Panc1 (cell line): Measurements from ENCODE around the gene MIPOL1. TPM values are rescaled to one million over a fixed set of nuclear protein-coding genes. Genes with fewer than 3 reads are reported as not detected.
"Not testable (repeated sequence)": the region's sequence is repeated elsewhere in the genome, so short reads cannot be mapped to it uniquely, and the experiment has no call there.

Source experiments
- ATAC-seq: fragments of 200-7000 bp; cut with Tn5 transposase; 2 replicates; pipeline ENCODE4 v1.9.1; 2020; ENCODE audit warnings: mild to moderate bottlenecking, moderate library complexity
- BruUV-seq: library from RNA; stranded (reverse); fragments of 400-500 nt; replicated peaks from 2 replicates; lab custom pipeline; 2021; lab: Mats Ljungman, UMichigan
- CTCF ChIA-PET: fragments of 300-600 bp; sonication (Branson Sonifier 250); formaldehyde crosslinking; loops from one replicate; lab custom pipeline; 2022; ENCODE audit warnings: antibody characterized with exemption; lab: Charles Lee
- POLR2A ChIA-PET: fragments of 300-600 bp; sonication (Branson Sonifier 250); formaldehyde crosslinking; loops from one replicate; lab custom pipeline; 2022; ENCODE audit warnings: antibody characterized with exemption; lab: Charles Lee
- DNase-seq: peaks from one replicate; pipeline ENCODE4 v3.0.0-alpha.2; 2010; ENCODE audit warnings: low read depth, low spot score
- H3K27ac ChIP-seq: 2 replicates; pipeline ENCODE4 v1.5.1; 2011; ENCODE audit warnings: mild to moderate bottlenecking, low read length, inconsistent platforms
- H3K27me3 ChIP-seq: fragments of 200-500 bp; sonication (Bioruptor generic); 2 replicates; pipeline ENCODE4 v1.6.0; 2014; ENCODE audit warnings: low read length, inconsistent platforms; ENCODE audit not compliant: control insufficient read depth, insufficient read depth
- H3K36me3 ChIP-seq: fragments of 200-500 bp; sonication (Bioruptor generic); 2 replicates; pipeline ENCODE4 v1.5.1; 2014; ENCODE audit warnings: inconsistent platforms, mild to moderate bottlenecking, low read length, moderate library complexity; ENCODE audit not compliant: control insufficient read depth, insufficient read depth
- H3K4me1 ChIP-seq: 2 replicates; pipeline ENCODE4 v1.5.1; 2011; ENCODE audit warnings: inconsistent platforms, mild to moderate bottlenecking, low read length, moderate library complexity; ENCODE audit not compliant: control insufficient read depth, insufficient read depth
- H3K4me3 ChIP-seq, 2 experiments: 2 replicates each; pipeline ENCODE4 v1.5.1; 2011 to 2012; ENCODE audit warnings: low read depth in 2 of 2, low read length in 2 of 2, mild to moderate bottlenecking in 2 of 2, inconsistent platforms in 1 of 2, moderate library complexity in 1 of 2
- H3K9me3 ChIP-seq: fragments of 200-500 bp; sonication (Bioruptor generic); 2 replicates; pipeline ENCODE4 v1.5.1; 2014; ENCODE audit warnings: low read depth, mild to moderate bottlenecking, inconsistent platforms, low read length, moderate library complexity; ENCODE audit not compliant: control insufficient read depth, insufficient read depth
- CTCF ChIP-seq: fragments of 450-650 bp; IDR thresholded peaks from 2 replicates; pipeline ENCODE4 v1.5.1; 2017; ENCODE audit warnings: mild to moderate bottlenecking
- POLR2AphosphoS5 ChIP-seq: IDR thresholded peaks from 2 replicates; pipeline ENCODE4 v1.6.1; 2012; ENCODE audit warnings: mild to moderate bottlenecking, low read depth, low read length, moderate library complexity
- REST ChIP-seq, 2 experiments: IDR thresholded peaks; 2 replicates each; pipeline ENCODE4 v1.6.1; 2011 to 2012; ENCODE audit warnings: low read depth in 2 of 2, control low read depth in 1 of 2, low read length in 1 of 2, mild to moderate bottlenecking in 1 of 2, moderate library complexity in 1 of 2; ENCODE audit not compliant: insufficient read depth in 1 of 2
- SIN3A ChIP-seq: IDR thresholded peaks from 2 replicates; pipeline ENCODE4 v1.6.1; 2012; ENCODE audit warnings: low read depth, mild to moderate bottlenecking, low read length, moderate library complexity, borderline replicate concordance; ENCODE audit not compliant: insufficient read depth
- TCF7L2 ChIP-seq: IDR thresholded peaks from 2 replicates; pipeline ENCODE4 v1.6.1; 2011; ENCODE audit warnings: mild to moderate bottlenecking, low read depth, low read length, inconsistent platforms
- in situ Hi-C: cut with HindIII; loops from 2 replicates; pipeline ENCODE4 v1.10.0; 2016; ENCODE audit warnings: low sequenced_read_pairs, low pct_unique_long_range_greater_than_20kb
- intact Hi-C: fragments of 100-400 bp; cut with micrococcal nuclease; formaldehyde crosslinking; loops from one replicate; pipeline ENCODE4 v1.10.0; 2022; ENCODE audit not compliant: unreplicated experiment
- total RNA-seq: library from RNA; stranded (reverse); gene quantifications from one replicate; pipeline ENCODE4 v1.2.1, GENCODE V29; 2021; ENCODE audit not compliant: unreplicated experiment

MIPOL1 gene
- total RNA-seq, 1 experiment from 2014 or later = 12.8 TPM

GRCh38 chr14:37457334-37457733, 259.6 kb downstream of the MIPOL1 start:
- ATAC-seq = no peak
- no peak for TF ChIP-seq CTCF
- no peak for TF ChIP-seq SIN3A
- TF ChIP-seq POLR2AphosphoS5 = no peak
- no peak for TF ChIP-seq REST (IDR thresholded peaks at IDR 0.05; ENCODE audit: insufficient read depth in 1 of 2, low read depth in 2 of 2, low read length in 1 of 2)
- TF ChIP-seq TCF7L2 = no peak
- no peak for DNase-seq
- H3K4me1 ChIP-seq = no peaks in the 10 kb centered on the region
- ChIA-PET CTCF (no interaction called here), POLR2A (no interaction called here)
- no peak overlapping the region for H3K27ac ChIP-seq
- no peak overlapping the region for H3K4me3 ChIP-seq
- in situ Hi-C loops (no loop called here), intact Hi-C loops (no loop called here)
- H3K36me3 ChIP-seq = no peaks in the 10 kb centered on the region; the same call in 1 of the 2 replicates
- H3K27me3 ChIP-seq = no peaks in the 10 kb centered on the region
- no peaks in the 10 kb centered on the region for H3K9me3 ChIP-seq
- no TSS peak for BruUV-seq

- in situ Hi-C loops, DNase-seq, CTCF ChIA-PET, intact Hi-C loops, H3K36me3 ChIP-seq, H3K4me3 ChIP-seq, H3K4me1 ChIP-seq, H3K27me3 ChIP-seq, BruUV-seq, H3K27ac ChIP-seq, H3K9me3 ChIP-seq, ATAC-seq, POLR2A ChIA-PET: not testable (repeated sequence)
Measured at GRCh38 chr14:37462426-37462825, 264.7 kb downstream of the MIPOL1 start.

GRCh38 chr14:37464192-37464858, 266.6 kb downstream of the MIPOL1 start:
- ATAC-seq (no peak), DNase-seq (no peak)
- Histone ChIP-seq H3K27ac (no peak overlapping the region), H3K4me1 (no peaks in the 10 kb centered on the region), H3K27me3 (no peaks in the 10 kb centered on the region), H3K4me3 (no peak overlapping the region), H3K36me3 (no peaks in the 10 kb centered on the region), H3K9me3 (no peaks in the 10 kb centered on the region)
- in situ Hi-C loops = no loop called here
- TF ChIP-seq SIN3A = no peak
- TF ChIP-seq TCF7L2 = no peak
- TF ChIP-seq REST (IDR thresholded peaks at IDR 0.05; ENCODE audit: insufficient read depth in 1 of 2, low read depth in 2 of 2, low read length in 1 of 2) = no peak
- no peak for TF ChIP-seq CTCF
- TF ChIP-seq POLR2AphosphoS5 = no peak
- BruUV-seq = no TSS peak
- POLR2A ChIA-PET = no interaction called here
- CTCF ChIA-PET = no interaction called here
- intact Hi-C loops = no loop called here
